ENCODE data around the gene CBX5. TPM values are rescaled to one million over a fixed set of nuclear protein-coding genes. Genes with fewer than 3 reads are reported as not detected.

CBX5 gene
- polyA plus RNA-seq, 4 donors, result 2.7 to 40.1 (median 8.3) TPM

DNA sequence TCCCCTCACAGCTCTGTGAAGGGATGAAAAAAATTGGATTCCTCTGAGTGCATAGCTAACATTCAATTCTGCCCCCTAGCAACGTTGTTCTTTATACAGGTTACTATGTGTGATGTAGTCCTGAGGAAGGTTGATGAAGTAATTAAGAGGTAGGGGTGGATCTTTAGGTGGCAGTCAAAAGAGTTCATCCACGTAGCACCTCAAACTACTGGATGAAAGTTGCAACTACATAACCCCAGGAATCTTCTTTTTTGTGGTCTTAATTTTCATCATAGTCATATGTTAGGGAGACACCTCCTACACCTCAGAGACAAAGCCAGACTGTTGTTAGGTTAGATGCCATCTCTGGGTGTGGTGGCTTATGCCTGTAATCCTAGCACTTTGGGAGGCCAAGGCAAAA is 31.1 kb upstream of the CBX5 start:
- 56 to 66% (median 65%) methylated on average over 2 of the region's 2 CpGs for WGBS, 3 donors

DNA sequence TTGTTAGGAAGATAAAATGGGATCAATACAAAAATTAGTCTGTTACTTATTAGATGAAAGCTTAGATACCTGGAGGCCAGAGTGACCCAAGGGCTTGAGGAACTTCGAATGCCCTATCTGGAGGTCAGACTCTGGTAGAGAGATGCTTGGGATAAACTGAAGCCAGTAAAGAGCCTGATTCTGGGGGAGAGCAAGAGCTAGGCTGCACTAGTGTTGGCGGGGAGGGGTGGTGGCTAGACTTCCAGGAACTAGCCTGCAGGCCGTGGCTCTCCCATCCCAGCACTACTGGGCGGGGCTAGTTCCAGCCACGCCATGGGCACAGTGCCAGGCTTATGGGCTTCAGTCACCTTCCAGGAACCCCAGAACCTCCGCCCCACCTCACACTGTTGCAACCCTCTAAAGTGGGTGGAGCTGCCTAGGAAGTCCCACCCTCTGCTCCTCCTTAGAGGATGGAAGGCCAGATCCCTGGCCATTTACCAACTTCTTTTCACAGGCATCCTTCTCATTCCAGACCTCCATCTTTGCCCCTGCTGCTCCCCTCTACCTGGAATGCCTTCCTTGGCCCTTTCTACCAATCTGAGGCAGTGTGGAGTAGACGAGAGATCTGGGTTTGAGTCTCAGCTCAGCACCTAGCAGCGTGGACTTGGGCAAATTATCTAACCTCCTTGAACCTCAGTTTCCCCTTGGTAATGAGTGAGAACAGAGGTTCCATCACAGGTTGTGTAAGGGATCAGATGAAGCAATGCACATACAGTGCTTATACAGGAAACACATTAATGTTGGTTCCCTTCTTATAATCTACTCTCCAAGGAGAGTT is 27.2 kb upstream of the CBX5 start:
- DNase-seq, result peak; percentile 96 to 97
- H3K27me3 ChIP-seq (ENCODE audit: control insufficient read depth in 3 of 3, insufficient read depth in 3 of 3, low read length in 3 of 3), result peaks cover 0 to 8% (median 0%) of the 10 kb centered on the region in 3 donors
- no peaks in the 10 kb centered on the region for H3K9me3 ChIP-seq (ENCODE audit: control insufficient read depth in 2 of 2, insufficient read depth in 1 of 2, low read depth in 1 of 2, low read length in 1 of 2)
- H3K4me3 ChIP-seq (ENCODE audit: low read depth in 1 of 3, low read length in 3 of 3), result no peak overlapping the region
- peaks cover 0 to 18% (median 7%) of the 10 kb centered on the region in 3 donors for H3K4me1 ChIP-seq (ENCODE audit: control insufficient read depth in 3 of 3, insufficient read depth in 2 of 3, low read depth in 1 of 3, low read length in 2 of 3)
- peak overlapping the region in 1 of 3 donors; percentile 37 for H3K27ac ChIP-seq (ENCODE audit: low read depth in 1 of 3, low read length in 2 of 3)
- no peak for FAIRE-seq
- whole genome bisulfite sequencing, 3 donors, result 24 to 44% (median 26%) methylated on average over 8 of the region's 8 CpGs
- no peaks in the 10 kb centered on the region for H3K36me3 ChIP-seq (ENCODE audit: control insufficient read depth in 3 of 3, insufficient read depth in 2 of 3, low read depth in 1 of 3, low read length in 3 of 3)

More for the DNA sequence above, 31.1 kb upstream of the CBX5 start:
- Histone ChIP-seq H3K27ac (ENCODE audit: low read depth in 1 of 3, low read length in 2 of 3) (no peak overlapping the region), H3K27me3 (ENCODE audit: control insufficient read depth in 3 of 3, insufficient read depth in 3 of 3, low read length in 3 of 3) (no peaks in the 10 kb centered on the region), H3K4me1 (ENCODE audit: control insufficient read depth in 3 of 3, insufficient read depth in 2 of 3, low read depth in 1 of 3, low read length in 2 of 3) (peaks cover 0 to 7% (median 0%) of the 10 kb centered on the region in 3 donors), H3K36me3 (ENCODE audit: control insufficient read depth in 3 of 3, insufficient read depth in 2 of 3, low read depth in 1 of 3, low read length in 3 of 3) (no peaks in the 10 kb centered on the region), H3K9me3 (ENCODE audit: control insufficient read depth in 2 of 2, insufficient read depth in 1 of 2, low read depth in 1 of 2, low read length in 1 of 2) (no peaks in the 10 kb centered on the region), H3K4me3 (ENCODE audit: low read depth in 1 of 3, low read length in 3 of 3) (no peak overlapping the region)
- DNase-seq (no peak), FAIRE-seq (no peak)

DNA sequence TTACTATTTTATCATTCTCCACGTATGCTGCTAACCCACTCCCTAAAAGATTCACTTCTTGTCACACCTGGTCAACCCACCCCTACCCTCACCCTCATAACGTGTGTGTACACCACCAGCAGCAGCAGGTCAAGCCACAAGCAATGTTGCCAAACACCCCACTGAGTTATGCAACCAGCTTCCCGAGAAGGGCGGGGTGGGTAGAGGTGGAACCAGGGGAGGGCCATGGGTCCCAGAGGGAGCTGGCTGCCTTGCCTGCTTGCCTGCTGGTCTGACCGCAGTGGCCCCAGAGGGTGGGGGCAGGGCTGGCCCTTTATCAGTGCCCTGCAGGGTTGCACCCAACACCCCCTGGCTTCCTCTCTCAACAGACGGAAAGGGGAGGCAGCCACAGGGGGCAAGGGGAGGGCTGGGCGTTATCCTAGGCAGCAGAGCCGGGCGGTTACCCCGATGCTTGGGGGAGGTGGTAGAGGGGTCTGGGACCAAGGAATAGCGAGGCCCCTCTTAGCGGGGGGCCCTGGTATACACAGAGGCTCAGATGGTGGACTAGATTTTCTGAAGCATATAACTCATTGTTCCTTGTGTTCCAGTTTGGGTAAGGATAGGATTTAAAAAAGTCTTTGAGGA is 24.4 kb upstream of the CBX5 start:
- WGBS, 3 donors, result 7 to 10% (median 9%) methylated on average over 12 of the region's 12 CpGs
- no peak for FAIRE-seq
- Histone ChIP-seq H3K27me3 (ENCODE audit: control insufficient read depth in 3 of 3, insufficient read depth in 3 of 3, low read length in 3 of 3) (peaks cover 0 to 16% (median 8%) of the 10 kb centered on the region in 3 donors), H3K4me1 (ENCODE audit: control insufficient read depth in 3 of 3, insufficient read depth in 2 of 3, low read depth in 1 of 3, low read length in 2 of 3) (peaks cover 0 to 26% (median 7%) of the 10 kb centered on the region in 3 donors), H3K36me3 (ENCODE audit: control insufficient read depth in 3 of 3, insufficient read depth in 2 of 3, low read depth in 1 of 3, low read length in 3 of 3) (no peaks in the 10 kb centered on the region), H3K4me3 (ENCODE audit: low read depth in 1 of 3, low read length in 3 of 3) (no peak overlapping the region), H3K9me3 (ENCODE audit: control insufficient read depth in 2 of 2, insufficient read depth in 1 of 2, low read depth in 1 of 2, low read length in 1 of 2) (no peaks in the 10 kb centered on the region), H3K27ac (ENCODE audit: low read depth in 1 of 3, low read length in 2 of 3) (no peak overlapping the region)
- DNase-seq, result peak; percentile 68 to 85

DNA sequence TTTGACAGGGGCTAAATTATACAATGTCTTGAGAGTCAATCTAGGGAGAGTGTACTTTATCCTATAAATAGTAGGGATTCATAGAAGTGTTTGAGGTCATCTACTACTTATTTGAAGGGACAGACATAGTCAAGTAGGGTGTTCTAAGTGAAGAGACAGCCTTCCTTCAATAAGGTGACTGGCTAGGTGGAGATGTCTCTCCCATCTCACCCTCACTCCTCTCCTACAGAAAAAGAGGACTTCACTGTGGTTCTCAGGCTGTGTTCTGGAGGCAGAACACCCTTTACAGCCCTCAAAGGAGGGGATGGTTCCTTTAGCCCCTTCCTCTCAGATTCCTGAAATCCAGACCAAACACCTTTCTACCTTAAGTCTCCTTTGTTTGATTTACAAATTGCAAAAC is 23.7 kb upstream of the CBX5 start:
- no peak overlapping the region for H3K4me3 ChIP-seq (ENCODE audit: low read depth in 1 of 3, low read length in 3 of 3)
- no peak for FAIRE-seq
- no peak overlapping the region for H3K27ac ChIP-seq (ENCODE audit: low read depth in 1 of 3, low read length in 2 of 3)
- H3K9me3 ChIP-seq (ENCODE audit: control insufficient read depth in 2 of 2, insufficient read depth in 1 of 2, low read depth in 1 of 2, low read length in 1 of 2), result no peaks in the 10 kb centered on the region
- H3K36me3 ChIP-seq (ENCODE audit: control insufficient read depth in 3 of 3, insufficient read depth in 2 of 3, low read depth in 1 of 3, low read length in 3 of 3), result no peaks in the 10 kb centered on the region
- H3K4me1 ChIP-seq (ENCODE audit: control insufficient read depth in 3 of 3, insufficient read depth in 2 of 3, low read depth in 1 of 3, low read length in 2 of 3), result peaks cover 0 to 26% (median 7%) of the 10 kb centered on the region in 3 donors
- DNase-seq, result no peak
- H3K27me3 ChIP-seq (ENCODE audit: control insufficient read depth in 3 of 3, insufficient read depth in 3 of 3, low read length in 3 of 3), result peaks cover 0 to 16% (median 12%) of the 10 kb centered on the region in 3 donors

DNA sequence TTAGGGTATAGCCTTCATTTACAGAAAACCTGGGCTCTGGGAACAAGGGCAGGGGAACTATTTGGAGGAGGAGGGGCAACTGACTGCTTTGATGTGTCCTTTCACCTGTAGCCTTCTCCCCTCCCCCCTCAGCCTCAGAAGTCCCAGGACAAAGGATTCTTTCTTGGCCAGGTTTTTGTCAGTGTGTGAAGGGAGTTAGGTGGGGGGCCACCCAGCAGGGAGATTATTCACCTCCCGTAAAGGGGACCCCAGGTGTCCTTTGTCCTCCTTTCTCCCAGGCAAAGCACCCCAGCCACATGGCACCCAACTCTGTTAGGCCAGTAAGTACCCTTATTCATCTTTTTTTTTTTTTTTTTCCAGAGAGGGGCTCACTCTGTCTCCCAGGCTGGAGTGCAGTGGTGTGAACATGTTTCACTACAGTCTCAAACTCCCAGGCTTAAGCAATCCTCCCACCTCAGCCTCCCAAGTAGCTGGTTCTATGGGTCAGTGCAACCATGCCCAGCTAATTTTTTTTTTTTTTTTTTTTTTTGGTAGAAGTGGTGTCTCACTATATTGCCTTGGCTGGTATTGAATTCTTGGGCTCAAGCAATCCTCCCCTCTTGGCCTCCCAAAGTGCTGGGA is 21.6 kb upstream of the CBX5 start:
- Histone ChIP-seq H3K27me3 (ENCODE audit: control insufficient read depth in 3 of 3, insufficient read depth in 3 of 3, low read length in 3 of 3) (peaks cover 0 to 16% (median 12%) of the 10 kb centered on the region in 3 donors), H3K4me3 (ENCODE audit: low read depth in 1 of 3, low read length in 3 of 3) (no peak overlapping the region), H3K36me3 (ENCODE audit: control insufficient read depth in 3 of 3, insufficient read depth in 2 of 3, low read depth in 1 of 3, low read length in 3 of 3) (no peaks in the 10 kb centered on the region), H3K4me1 (ENCODE audit: control insufficient read depth in 3 of 3, insufficient read depth in 2 of 3, low read depth in 1 of 3, low read length in 2 of 3) (peaks cover 0 to 21% (median 7%) of the 10 kb centered on the region in 3 donors), H3K27ac (ENCODE audit: low read depth in 1 of 3, low read length in 2 of 3) (no peak overlapping the region), H3K9me3 (ENCODE audit: control insufficient read depth in 2 of 2, insufficient read depth in 1 of 2, low read depth in 1 of 2, low read length in 1 of 2) (no peaks in the 10 kb centered on the region)
- DNase-seq, result no peak
- FAIRE-seq, result no peak
- 19 to 58% (median 53%) methylated on average over 1 of the region's 1 CpG for WGBS, 3 donors

DNA sequence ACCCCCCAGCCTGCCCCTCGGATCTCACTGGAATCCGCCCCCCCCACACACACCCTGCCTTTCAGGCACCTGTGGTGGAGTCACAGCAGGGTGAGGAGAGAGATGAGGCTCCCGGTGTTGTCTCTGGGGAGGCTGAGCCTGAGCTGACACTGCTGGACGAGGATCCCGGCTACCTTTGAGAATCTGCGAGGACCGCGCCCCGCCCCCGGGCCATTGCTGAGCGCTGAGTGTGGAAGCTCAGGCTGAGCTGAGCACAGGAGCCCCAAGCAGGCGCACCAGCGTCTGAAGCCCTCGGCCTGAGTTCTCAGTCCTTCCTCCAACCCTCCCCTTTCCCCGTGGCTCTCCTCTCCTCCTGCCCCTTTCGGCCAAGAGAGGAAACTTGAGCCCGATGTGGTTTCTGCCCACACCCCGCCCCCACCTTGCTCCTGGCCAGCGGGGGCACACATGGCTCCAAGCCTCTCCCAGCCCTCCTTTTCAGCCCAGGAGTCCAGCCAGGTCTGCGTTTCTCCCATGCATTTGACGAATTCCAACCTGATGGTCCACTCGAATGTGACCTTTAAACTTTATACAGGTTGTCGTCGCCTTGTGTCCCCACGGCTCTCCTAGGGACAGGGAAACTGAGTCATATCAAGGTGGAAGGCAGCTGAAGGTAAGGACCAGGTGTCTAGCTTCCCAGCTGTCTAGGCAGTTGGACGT is 21.0 kb upstream of the CBX5 start, which contains the start of gene NFE2:
Gene NFE2, minus strand, starts transcription at position 284 of the 696 bp plus-strand sequence. CDS start 5,767 bp downstream, outside the sequence.
- H3K4me1 ChIP-seq (ENCODE audit: control insufficient read depth in 3 of 3, insufficient read depth in 2 of 3, low read depth in 1 of 3, low read length in 2 of 3), result peaks cover 0 to 28% (median 7%) of the 10 kb centered on the region in 3 donors
- H3K9me3 ChIP-seq (ENCODE audit: control insufficient read depth in 2 of 2, insufficient read depth in 1 of 2, low read depth in 1 of 2, low read length in 1 of 2), result no peaks in the 10 kb centered on the region
- peaks cover 0 to 16% (median 12%) of the 10 kb centered on the region in 3 donors for H3K27me3 ChIP-seq (ENCODE audit: control insufficient read depth in 3 of 3, insufficient read depth in 3 of 3, low read length in 3 of 3)
- FAIRE-seq, result no peak
- peak within 1 kb of the TSS in 1 of 3 donors; percentile 8 for H3K4me3 ChIP-seq (ENCODE audit: low read depth in 1 of 3, low read length in 3 of 3)
- DNase-seq, result peak; percentile 37 to 60
- H3K36me3 ChIP-seq (ENCODE audit: control insufficient read depth in 3 of 3, insufficient read depth in 2 of 3, low read depth in 1 of 3, low read length in 3 of 3), result no peaks in the 10 kb centered on the region
- WGBS, 3 donors, result 2 to 5% (median 4%) methylated on average over 26 of the region's 26 CpGs
- no peak within 1 kb of the TSS for H3K27ac ChIP-seq (ENCODE audit: low read depth in 1 of 3, low read length in 2 of 3)

DNA sequence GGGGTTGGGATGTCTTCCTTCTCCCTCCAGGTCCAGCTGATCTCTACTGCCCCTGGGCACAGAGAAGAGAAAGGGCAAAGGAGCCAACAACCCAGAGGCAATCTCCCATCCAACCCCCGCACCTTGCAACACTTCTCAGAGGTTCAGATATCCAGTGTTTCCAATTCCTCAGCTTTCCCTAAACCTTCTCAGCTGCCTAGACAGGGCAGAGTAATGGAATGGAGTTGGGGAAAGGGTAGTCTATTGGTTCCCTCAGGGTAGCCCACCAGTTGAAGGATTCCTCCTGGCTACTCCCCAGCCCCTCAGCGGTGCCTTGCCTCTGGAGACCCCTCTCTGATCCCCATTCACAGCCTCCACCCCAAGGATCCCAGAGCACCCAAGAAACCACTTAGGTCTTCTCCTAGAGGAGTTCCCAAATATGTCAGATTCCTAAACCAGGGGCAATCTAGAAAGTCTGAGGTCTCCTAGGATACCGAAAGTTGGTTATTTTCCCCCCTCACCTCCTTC is 20.4 kb upstream of the CBX5 start:
- Histone ChIP-seq H3K4me1 (ENCODE audit: control insufficient read depth in 3 of 3, insufficient read depth in 2 of 3, low read depth in 1 of 3, low read length in 2 of 3) (peaks cover 0 to 30% (median 7%) of the 10 kb centered on the region in 3 donors), H3K27me3 (ENCODE audit: control insufficient read depth in 3 of 3, insufficient read depth in 3 of 3, low read length in 3 of 3) (peaks cover 0 to 16% (median 12%) of the 10 kb centered on the region in 3 donors)
- 32 to 56% (median 37%) methylated on average over 3 of the region's 3 CpGs for WGBS, 3 donors

More for the DNA sequence above, 20.4 kb upstream of the CBX5 start:
- DNase-seq, result no peak
- Histone ChIP-seq H3K36me3 (ENCODE audit: control insufficient read depth in 3 of 3, insufficient read depth in 2 of 3, low read depth in 1 of 3, low read length in 3 of 3) (no peaks in the 10 kb centered on the region), H3K27ac (ENCODE audit: low read depth in 1 of 3, low read length in 2 of 3) (no peak overlapping the region), H3K4me3 (ENCODE audit: low read depth in 1 of 3, low read length in 3 of 3) (no peak overlapping the region), H3K9me3 (ENCODE audit: control insufficient read depth in 2 of 2, insufficient read depth in 1 of 2, low read depth in 1 of 2, low read length in 1 of 2) (no peaks in the 10 kb centered on the region)
- no peak for FAIRE-seq

Measured in small intestine (tissue), 7 donors.